Prostate gland (tissue), 2 donors: Measurements from ENCODE around the gene ARL15. TPM values are rescaled to one million over a fixed set of nuclear protein-coding genes. Genes with fewer than 3 reads are reported as not detected.

Experiments
- DNase-seq: peaks from one replicate; pipeline ENCODE4 v3.0.0-alpha.2; 2019; ENCODE audit warnings: low spot score
- H3K27ac ChIP-seq, 2 donors: fragments of 200-600 bp; sonication (generic); 2 replicates each; pipeline ENCODE4 v1.5.1; 2017 to 2019
- H3K27me3 ChIP-seq: fragments of 200-600 bp; sonication (generic); replicated peaks from 2 replicates; pipeline ENCODE4 v1.5.1; 2019; ENCODE audit not compliant: insufficient read depth
- H3K36me3 ChIP-seq, 2 donors: fragments of 200-600 bp; sonication (generic); 1 replicate in 1 of 2; 2 replicates in 1 of 2; pipeline versions ENCODE4 v1.5.1 to v1.8.1; 2017 to 2019
- H3K4me1 ChIP-seq: fragments of 200-600 bp; sonication (generic); replicated peaks from 2 replicates; pipeline ENCODE4 v1.5.1; 2019
- H3K4me3 ChIP-seq, 2 donors: fragments of 200-600 bp; sonication (generic); 2 replicates each; pipeline ENCODE4 v1.5.1; 2017 to 2019
- H3K9me3 ChIP-seq: fragments of 200-600 bp; sonication (generic); 2 replicates; pipeline ENCODE4 v1.5.1; 2017
- CTCF ChIP-seq, 4 experiments: fragments of 200-600 bp in 2 of 4; fragments of 450-650 bp in 2 of 4; sonication (generic) in 2 of 4; IDR thresholded peaks; 1 replicate in 3 of 4; 2 replicates in 1 of 4; pipeline ENCODE4 v1.5.1; 2016 to 2019; ENCODE audit warnings: antibody characterized with exemption in 4 of 4, mild to moderate bottlenecking in 2 of 4, moderate library complexity in 2 of 4
- POLR2A ChIP-seq: fragments of 450-650 bp; IDR thresholded peaks from one replicate; pipeline ENCODE4 v1.6.1; 2016; ENCODE audit warnings: antibody characterized with exemption, mild to moderate bottlenecking
- POLR2AphosphoS5 ChIP-seq: sonication (generic); formaldehyde crosslinking; IDR thresholded peaks from one replicate; pipeline ENCODE4 v1.6.1; 2017; ENCODE audit warnings: antibody characterized with exemption
- WGBS: methylation state at CpG from one replicate; pipeline ENCODE4 v1.1.5; 2018; 5-methylcytosine and 5-hydroxymethylcytosine counted together
- intact Hi-C: fragments of 100-400 bp; cut with DNase I; formaldehyde crosslinking; loops from one replicate; pipeline ENCODE4 v1.14.2; 2022
- total RNA-seq, 2 donors: library from RNA; depleted of rRNA; stranded (reverse); fragments of >200 nt; gene quantifications; one replicate each; pipeline ENCODE4 v1.1.0, GENCODE V29; 2016

Gene ARL15
- total RNA-seq, 2 donors from 2014 or later, result 16.1 to 38.4 TPM

DNA sequence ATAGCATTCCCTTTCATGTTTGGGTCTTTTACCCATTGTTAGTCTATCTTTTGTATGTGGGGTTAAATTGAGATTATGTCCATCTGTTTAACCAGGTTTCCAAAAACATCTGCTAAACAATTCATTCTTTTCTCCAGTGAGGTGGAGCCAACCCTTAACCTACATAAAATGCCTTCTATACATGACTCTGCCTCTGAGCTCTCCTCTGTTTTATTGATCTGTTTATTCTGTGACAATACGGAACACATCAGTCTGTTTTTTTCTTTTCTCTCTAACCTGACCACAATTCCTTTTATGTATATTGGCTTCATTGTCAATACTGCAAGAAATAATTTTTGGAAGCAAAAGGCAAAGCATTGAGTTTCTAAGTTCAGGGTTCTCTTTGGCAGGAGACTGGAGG is 9.9 kb upstream of the ARL15 start:
- Histone ChIP-seq H3K27ac (no peak overlapping the region), H3K27me3 (no peaks in the 10 kb centered on the region), H3K4me1 (no peaks in the 10 kb centered on the region), H3K9me3 (no peaks in the 10 kb centered on the region), H3K4me3 (no peak overlapping the region), H3K36me3 (no peaks in the 10 kb centered on the region)
- intact Hi-C loops, result no loop called here
- no peak for TF ChIP-seq CTCF (IDR thresholded peaks at IDR 0.05)
- TF ChIP-seq POLR2AphosphoS5, result no peak
- no peak for TF ChIP-seq POLR2A
- WGBS, result 81% methylated on average over 1 of the region's 1 CpG
- DNase-seq, result no peak

GRCh38 chr5:54317511-54318260 is 7.3 kb upstream of the ARL15 start:
- H3K27ac ChIP-seq, result no peak overlapping the region
- H3K4me1 ChIP-seq, result no peaks in the 10 kb centered on the region
- no peaks in the 10 kb centered on the region for H3K36me3 ChIP-seq
- WGBS, result 75% methylated on average over 5 of the region's 5 CpGs
- no peaks in the 10 kb centered on the region for H3K27me3 ChIP-seq
- no peak overlapping the region for H3K4me3 ChIP-seq
- intact Hi-C loops, result no loop called here
- no peaks in the 10 kb centered on the region for H3K9me3 ChIP-seq
- DNase-seq, result no peak
- no peak for TF ChIP-seq POLR2A
- TF ChIP-seq CTCF (IDR thresholded peaks at IDR 0.05), result no peak
- TF ChIP-seq POLR2AphosphoS5, result no peak

DNA sequence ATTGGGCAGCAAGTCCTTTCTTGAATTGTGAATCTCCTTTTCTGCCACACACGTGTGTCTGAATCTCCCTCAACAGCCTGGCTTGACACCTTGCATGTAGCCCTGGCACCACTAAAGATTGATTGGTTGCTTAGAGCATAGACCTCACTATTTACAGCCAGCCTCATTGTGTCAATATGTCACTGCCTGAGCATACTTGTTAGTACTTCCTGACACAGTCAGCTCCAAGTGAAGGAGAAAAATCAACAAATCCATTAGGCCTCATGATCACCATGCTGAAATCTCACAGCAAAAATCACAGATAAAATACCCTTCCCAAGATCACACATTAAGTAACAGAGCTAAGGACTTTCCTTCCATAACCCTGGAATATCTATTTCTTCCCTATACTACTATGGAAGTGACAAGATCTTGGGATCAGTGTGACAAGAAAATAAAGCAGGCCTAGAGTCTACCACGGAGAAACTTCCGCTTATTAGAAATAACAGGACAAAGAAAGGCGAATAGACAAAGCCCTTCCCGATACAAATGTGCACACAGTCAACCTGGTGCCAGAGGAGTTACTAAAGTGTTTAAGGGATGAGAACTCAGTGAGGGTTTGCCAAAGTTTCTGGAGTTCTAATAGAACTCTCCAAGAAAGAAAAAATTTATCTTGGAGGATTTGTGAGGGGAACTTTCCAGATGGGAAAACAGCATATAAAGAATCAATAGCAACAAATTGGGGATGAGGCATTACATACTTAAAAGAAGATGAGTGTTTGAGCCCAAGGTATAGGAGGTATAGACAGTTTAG is 5.6 kb upstream of the ARL15 start:
- Histone ChIP-seq H3K27ac (no peak overlapping the region), H3K9me3 (no peaks in the 10 kb centered on the region), H3K4me3 (no peak overlapping the region), H3K27me3 (no peaks in the 10 kb centered on the region), H3K36me3 (no peaks in the 10 kb centered on the region), H3K4me1 (no peaks in the 10 kb centered on the region)
- DNase-seq, result no peak
- TF ChIP-seq POLR2AphosphoS5, result peak; percentile 58
- no peak for TF ChIP-seq POLR2A
- intact Hi-C loops, result no loop called here
- 82% methylated on average over 5 of the region's 5 CpGs for WGBS

- Histone ChIP-seq H3K36me3 (no peaks in the 10 kb centered on the region), H3K4me1 (no peaks in the 10 kb centered on the region), H3K27ac (no peak overlapping the region), H3K27me3 (no peaks in the 10 kb centered on the region), H3K9me3 (no peaks in the 10 kb centered on the region), H3K4me3 (no peak overlapping the region)
- intact Hi-C loops, result loop anchor here (5.0 kb wide), 1 partner anchor 104 kb away; no protein-coding TSS in a partner anchor
- no peak for DNase-seq
- 85% methylated on average over 7 of the region's 7 CpGs for WGBS
- TF ChIP-seq POLR2A (no peak), POLR2AphosphoS5 (no peak), CTCF (IDR thresholded peaks at IDR 0.05) (no peak)
Observed at GRCh38 chr5:54313311-54314270, 3.2 kb upstream of the ARL15 start.

DNA sequence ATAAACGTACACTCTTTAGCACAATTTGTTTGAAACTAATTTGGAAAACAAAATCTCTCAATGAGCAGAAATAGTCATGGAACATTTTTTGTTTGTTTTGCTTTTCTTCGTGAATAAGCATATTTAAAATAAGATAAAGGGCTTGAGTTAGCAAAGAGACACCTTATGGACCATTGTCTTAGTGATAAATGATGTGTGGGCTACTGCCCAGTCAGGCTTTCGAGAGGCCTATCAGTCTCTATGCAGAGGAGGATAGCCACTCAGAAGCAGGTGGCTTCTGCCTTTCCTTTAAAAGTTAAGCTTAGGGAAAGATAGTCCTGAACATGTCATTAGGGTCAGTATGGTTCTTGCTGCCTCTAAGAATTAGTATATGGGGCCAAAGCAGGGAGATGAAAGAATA is 2.1 kb upstream of the ARL15 start:
- DNase-seq, result no peak
- intact Hi-C loops, result loop anchor here (5.0 kb wide), 1 partner anchor 105 kb away; no protein-coding TSS in a partner anchor
- Histone ChIP-seq H3K4me3 (no peak overlapping the region), H3K9me3 (no peaks in the 10 kb centered on the region), H3K27me3 (no peaks in the 10 kb centered on the region), H3K4me1 (no peaks in the 10 kb centered on the region), H3K36me3 (no peaks in the 10 kb centered on the region), H3K27ac (no peak overlapping the region)
- WGBS, result 89% methylated on average over 3 of the region's 3 CpGs
- TF ChIP-seq POLR2A, result no peak
- no peak for TF ChIP-seq CTCF (IDR thresholded peaks at IDR 0.05)
- TF ChIP-seq POLR2AphosphoS5, result no peak
